Stimulated activated effector memory CD8-positive, alpha-beta T cell treated with anti-CD3 and anti-CD28 coated beads, Interleukin-12 subunit alpha, Interleukin-12 subunit beta, amount 100 ng/mL, for 72 hours (primary cell): ENCODE measurements around the gene CERS5.
"Not testable (repeated sequence)": the region's sequence is repeated elsewhere in the genome, so short reads cannot be mapped to it uniquely, and the experiment has no call there.

Source experiments
- ATAC-seq: fragments of 150-1000 bp; cut with Tn5 transposase; 2 replicates; pipeline ENCODE4 v1.10.0; 2021
- DNase-seq, 2 donors: peaks; one replicate each; pipeline ENCODE4 v3.0.0; 2021 to 2022; ENCODE audit warnings: low spot score in 2 of 2
- H3K27ac Mint-ChIP-seq: one replicate; pipeline ENCODE4 v1.8.0; 2022; ENCODE audit warnings: mild to moderate bottlenecking, mixed read lengths
- H3K36me3 Mint-ChIP-seq: one replicate; pipeline ENCODE4 v1.8.0; 2022; ENCODE audit warnings: mild to moderate bottlenecking, mixed read lengths
- H3K4me1 Mint-ChIP-seq: one replicate; pipeline ENCODE4 v1.8.0; 2022; ENCODE audit warnings: mixed read lengths
- H3K4me3 Mint-ChIP-seq: one replicate; pipeline ENCODE4 v1.8.0; 2022; ENCODE audit warnings: mild to moderate bottlenecking, mixed read lengths
- H3K9me3 Mint-ChIP-seq: one replicate; pipeline ENCODE4 v1.8.0; 2022; ENCODE audit warnings: mixed read lengths

CERS5 gene

DNA sequence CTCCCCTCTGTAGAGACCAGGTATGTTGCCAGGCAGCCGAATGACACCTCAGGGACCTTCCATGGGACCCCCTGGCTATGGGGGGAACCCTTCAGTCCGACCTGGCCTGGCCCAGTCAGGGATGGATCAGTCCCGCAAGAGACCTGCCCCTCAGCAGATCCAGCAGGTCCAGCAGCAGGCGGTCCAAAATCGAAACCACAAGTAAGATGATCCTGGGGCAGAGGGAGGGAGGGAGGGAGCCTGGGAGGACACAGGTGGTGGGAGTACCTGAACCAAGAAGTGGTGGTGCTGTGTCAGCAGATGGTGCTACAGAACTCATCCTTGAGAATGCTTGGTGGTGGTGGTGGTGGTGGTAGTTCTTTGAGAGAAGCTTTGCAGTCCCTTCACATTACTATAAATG, 81.0 kb downstream of the CERS5 start:
- Mint-ChIP-seq H3K36me3 (peaks cover 47% of the 10 kb centered on the region), H3K27ac (no peak overlapping the region), H3K4me3 (peak overlapping the region; percentile 86), H3K4me1 (peaks cover 41% of the 10 kb centered on the region), H3K9me3 (no peaks in the 10 kb centered on the region)
- DNase-seq = no peak
- no peak for ATAC-seq

- Mint-ChIP-seq H3K36me3 (peaks cover 42% of the 10 kb centered on the region), H3K4me1 (peaks cover 41% of the 10 kb centered on the region), H3K27ac (peak overlapping the region; percentile 94), H3K9me3 (no peaks in the 10 kb centered on the region), H3K4me3 (peak overlapping the region; percentile 86)
- DNase-seq = no peak
- no peak for ATAC-seq
Measured at GRCh38 chr12:50085615-50086072, 81.5 kb downstream of the CERS5 start.

DNA sequence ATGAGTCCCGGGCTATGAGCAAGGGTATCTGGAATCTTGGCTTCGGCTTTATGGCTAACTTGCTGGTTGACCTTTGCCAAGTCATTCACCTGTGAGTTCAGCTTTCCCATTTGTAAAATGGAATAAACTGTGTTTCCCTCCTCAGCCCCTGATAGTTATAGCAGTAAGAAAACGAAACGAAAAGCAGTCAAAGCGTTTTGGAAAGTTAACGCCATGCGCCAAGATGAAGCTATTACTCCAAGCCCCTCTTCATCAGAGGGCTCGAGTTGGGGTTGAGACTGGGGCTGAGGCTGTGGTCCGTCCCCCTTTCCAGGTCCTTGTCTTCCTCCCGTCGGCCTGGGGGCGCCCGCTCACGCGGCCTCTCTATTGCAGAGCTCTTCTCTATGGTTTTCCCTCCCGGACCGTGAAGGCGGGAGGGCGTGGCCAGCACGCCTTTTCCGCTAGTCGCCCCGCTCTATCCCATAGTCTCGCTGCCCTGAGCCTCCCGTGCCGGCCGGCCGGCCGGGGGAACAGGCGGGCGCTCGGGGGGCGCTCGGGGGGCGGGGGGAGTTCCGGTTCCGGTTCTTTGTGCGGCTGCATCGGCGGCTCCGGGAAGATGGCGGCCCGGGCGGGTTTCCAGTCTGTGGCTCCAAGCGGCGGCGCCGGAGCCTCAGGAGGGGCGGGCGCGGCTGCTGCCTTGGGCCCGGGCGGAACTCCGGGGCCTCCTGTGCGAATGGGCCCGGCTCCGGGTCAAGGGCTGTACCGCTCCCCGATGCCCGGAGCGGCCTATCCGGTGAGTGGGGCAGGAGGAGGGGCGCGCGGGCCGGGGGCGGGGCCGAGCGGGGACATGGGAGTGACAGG, 82.2 kb downstream of the CERS5 start, which contains the start of gene SMARCD1:
Gene SMARCD1 (plus strand): TSS at position 568 of the 840 bp plus-strand sequence. CDS start 28 bp downstream, at position 596.
- Mint-ChIP-seq H3K27ac (peak within 1 kb of the TSS; percentile 94), H3K4me3 (peak within 1 kb of the TSS; percentile 86), H3K4me1 (peaks cover 41% of the 10 kb centered on the region), H3K36me3 (peaks cover 35% of the 10 kb centered on the region), H3K9me3 (no peaks in the 10 kb centered on the region)
- DNase-seq = peak; percentile 63 to 88
- peak; percentile 95 for ATAC-seq

- Mint-ChIP-seq H3K27ac (peak overlapping the region; percentile 94), H3K36me3 (peaks cover 29% of the 10 kb centered on the region), H3K4me3 (peak overlapping the region; percentile 86), H3K4me1 (peaks cover 41% of the 10 kb centered on the region)
- not testable (repeated sequence) for DNase-seq, ATAC-seq, H3K9me3 Mint-ChIP-seq
Measured at GRCh38 chr12:50084409-50084774, 82.8 kb downstream of the CERS5 start.

DNA sequence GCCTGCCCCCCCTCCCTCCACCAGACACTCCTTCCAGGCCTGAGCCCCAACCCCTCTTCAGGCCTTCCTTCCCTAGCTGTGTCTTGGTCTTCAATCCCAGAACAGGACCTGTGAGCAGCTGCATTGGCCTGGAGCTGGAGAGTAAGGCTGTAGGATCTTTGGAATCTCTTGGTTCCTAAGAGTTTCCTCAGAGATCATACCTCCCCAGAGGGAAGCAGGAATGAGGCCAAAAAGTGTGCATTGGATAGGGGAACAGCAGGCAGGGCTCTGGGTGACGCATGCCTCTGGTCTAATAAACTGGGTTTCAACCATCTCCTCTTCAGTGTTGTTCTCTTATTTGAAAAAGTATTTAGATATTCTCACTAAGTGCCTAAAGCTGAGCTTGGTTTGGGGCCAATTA, 83.9 kb downstream of the CERS5 start:
- ATAC-seq = no peak
- H3K9me3 Mint-ChIP-seq = no peaks in the 10 kb centered on the region
- peaks cover 18% of the 10 kb centered on the region for H3K36me3 Mint-ChIP-seq
- peaks cover 34% of the 10 kb centered on the region for H3K4me1 Mint-ChIP-seq
- peak overlapping the region; percentile 58 for H3K4me3 Mint-ChIP-seq
- peak overlapping the region; percentile 94 for H3K27ac Mint-ChIP-seq
- DNase-seq = no peak

GRCh38 chr12:50082644-50083043, 84.5 kb downstream of the CERS5 start:
- Mint-ChIP-seq H3K4me1 (peaks cover 27% of the 10 kb centered on the region), H3K9me3 (no peaks in the 10 kb centered on the region), H3K36me3 (peaks cover 12% of the 10 kb centered on the region), H3K27ac (peak overlapping the region; percentile 94), H3K4me3 (no peak overlapping the region)
- ATAC-seq = no peak
- DNase-seq = no peak

DNA sequence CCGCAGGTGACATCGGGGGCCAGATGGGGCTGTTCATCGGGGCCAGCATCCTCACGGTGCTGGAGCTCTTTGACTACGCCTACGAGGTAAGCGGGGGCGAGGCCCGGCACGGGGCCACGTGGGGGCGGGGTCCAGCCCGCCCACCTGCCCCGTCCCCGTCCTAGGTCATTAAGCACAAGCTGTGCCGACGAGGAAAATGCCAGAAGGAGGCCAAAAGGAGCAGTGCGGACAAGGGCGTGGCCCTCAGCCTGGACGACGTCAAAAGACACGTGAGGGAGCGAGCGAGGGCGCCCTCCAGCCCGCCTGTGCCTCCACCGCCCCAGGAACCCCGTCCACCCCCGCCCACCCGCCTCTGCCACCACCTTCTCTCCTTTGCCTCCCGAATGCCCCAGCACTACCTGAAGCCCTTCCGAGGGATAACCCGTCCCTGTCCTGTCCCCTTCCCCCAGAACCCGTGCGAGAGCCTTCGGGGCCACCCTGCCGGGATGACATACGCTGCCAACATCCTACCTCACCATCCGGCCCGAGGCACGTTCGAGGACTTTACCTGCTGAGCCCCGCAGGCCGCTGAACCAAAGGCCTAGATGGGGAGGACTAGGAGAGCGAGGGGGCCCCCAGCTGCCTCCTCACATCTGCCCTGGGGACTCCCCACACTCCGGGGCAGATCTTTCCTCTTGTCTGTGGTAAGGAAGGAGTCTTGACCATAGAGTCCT, 85.9 kb downstream of the CERS5 start:
- Mint-ChIP-seq H3K4me3 (no peak overlapping the region), H3K36me3 (no peaks in the 10 kb centered on the region), H3K9me3 (no peaks in the 10 kb centered on the region), H3K4me1 (peaks cover 15% of the 10 kb centered on the region), H3K27ac (peak overlapping the region; percentile 77)
- DNase-seq = no peak
- ATAC-seq = no peak

- ATAC-seq (no peak), DNase-seq (no peak)
- Mint-ChIP-seq H3K27ac (peak overlapping the region; percentile 30), H3K36me3 (no peaks in the 10 kb centered on the region), H3K4me1 (peaks cover 11% of the 10 kb centered on the region), H3K9me3 (no peaks in the 10 kb centered on the region), H3K4me3 (no peak overlapping the region)
Measured at GRCh38 chr12:50079771-50080170, 87.4 kb downstream of the CERS5 start.
